K562 (cell line): ENCODE results near the gene RFESD. TPM values are rescaled to one million over a fixed set of nuclear protein-coding genes. Genes with fewer than 3 reads are reported as not detected.
"Not testable (repeated sequence)": the region's sequence is repeated elsewhere in the genome, so short reads cannot be mapped to it uniquely, and the experiment has no call there.

Experiments
- CC2D1A ChIP-seq: fragments of 450-650 bp; IDR thresholded peaks from 2 replicates; pipeline ENCODE4 v1.6.1; 2017; ENCODE audit warnings: mild to moderate bottlenecking
- DMBX1 ChIP-seq: fragments of 250-450 bp; sonication (Bioruptor Pico); IDR thresholded peaks from 2 replicates; pipeline ENCODE4 v1.8.0; 2022; ENCODE audit warnings: inconsistent platforms, mild to moderate bottlenecking, moderate library complexity, borderline replicate concordance
- FOXM1 ChIP-seq, 2 experiments: fragments of 450-650 bp in 1 of 2; sonication (generic) in 1 of 2; formaldehyde crosslinking in 1 of 2; IDR thresholded peaks; 2 replicates each; pipeline versions ENCODE4 v1.6.1 to v1.9.0; 2017 to 2022; ENCODE audit warnings: low read depth in 2 of 2, mild to moderate bottlenecking in 2 of 2, missing genetic modification reagents in 1 of 2, moderate library complexity in 1 of 2
- MTF1 ChIP-seq: fragments of 250-450 bp; sonication (Bioruptor Pico); IDR thresholded peaks from 2 replicates; pipeline ENCODE4 v1.9.0; 2021; ENCODE audit warnings: moderate library complexity, mild to moderate bottlenecking, inconsistent platforms, borderline replicate concordance
- NR2C1 ChIP-seq, 2 experiments: fragments of 450-650 bp; IDR thresholded peaks; 2 replicates each; pipeline ENCODE4 v1.6.1; 2017; ENCODE audit warnings: mild to moderate bottlenecking in 2 of 2, antibody characterized with exemption in 1 of 2, inconsistent platforms in 1 of 2, missing compliant biosample characterization in 1 of 2, missing genetic modification characterization in 1 of 2
- NR4A1 ChIP-seq, 2 experiments: fragments of 250-450 bp in 1 of 2; fragments of 450-650 bp in 1 of 2; sonication (Bioruptor Pico) in 1 of 2; IDR thresholded peaks; 2 replicates each; pipeline versions ENCODE4 v1.4.0 to v1.6.1; 2016 to 2020; ENCODE audit warnings: mild to moderate bottlenecking in 2 of 2, missing compliant biosample characterization in 1 of 2, missing genetic modification characterization in 1 of 2, moderate library complexity in 1 of 2
- SMARCE1 ChIP-seq: fragments of 450-650 bp; IDR thresholded peaks from 2 replicates; pipeline ENCODE4 v1.7.1; 2016; ENCODE audit warnings: mild to moderate bottlenecking
- TRIM24 ChIP-seq, 2 experiments: fragments of 450-650 bp; IDR thresholded peaks; 2 replicates each; pipeline ENCODE4 v1.6.1; 2016
- ZNF408 ChIP-seq: fragments of 250-450 bp; sonication (Bioruptor Pico); IDR thresholded peaks from 2 replicates; pipeline ENCODE4 v1.4.0; 2020; ENCODE audit warnings: low read depth, mild to moderate bottlenecking, moderate library complexity
- ZNF589 ChIP-seq: fragments of 200-800 bp; sonication (Bioruptor generic); IDR thresholded peaks from 2 replicates; pipeline ENCODE4 v1.6.1; 2016; ENCODE audit warnings: low read depth, missing genetic modification characterization, missing compliant biosample characterization
- ZNF592 ChIP-seq: fragments of 450-650 bp; IDR thresholded peaks from 2 replicates; pipeline ENCODE4 v1.6.1; 2017; ENCODE audit warnings: antibody characterized with exemption, mild to moderate bottlenecking
- polyA plus RNA-seq, 8 experiments: library from polyadenylated mRNA; depleted of rRNA in 4 of 8; stranded (reverse) in 5 of 8; unstranded in 3 of 8; fragments of >200 nt; fragmentation: Nextera tagmentation in 2 of 8; fragmentation: Illumina TruSeq in 1 of 8; extraction: Ambion mirVana in 2 of 8; extraction: Trizol in 1 of 8; gene quantifications; 2 replicates each; pipeline versions ENCODE4 v1.2.1 to v1.2.3, GENCODE V29; 2011 to 2014; ENCODE audit warnings: inconsistent platforms in 1 of 8, missing spikeins in 1 of 8
- total RNA-seq, 7 experiments: library from RNA; depleted of rRNA in 6 of 7; stranded (reverse); fragments of >200 nt in 6 of 7; fragmentation: Illumina TruSeq in 2 of 7; extraction: Trizol in 2 of 7; gene quantifications; 2 replicates each; pipeline versions ENCODE4 v1.2.1 to v1.2.3, GENCODE V29; 2011 to 2021; ENCODE audit warnings: low replicate concordance in 1 of 7
- TF ChIP-seq, protein P1 (sequence below), 3 experiments: fragments of 200-800 bp in 1 of 3; fragments of 250-450 bp in 1 of 3; fragments of 450-650 bp in 1 of 3; sonication (Bioruptor Pico) in 1 of 3; sonication (Bioruptor generic) in 1 of 3; formaldehyde crosslinking in 1 of 3; IDR thresholded peaks; 2 replicates each; pipeline versions ENCODE4 v1.6.1 to v1.8.0; 2016 to 2022; ENCODE audit warnings: mild to moderate bottlenecking in 2 of 3, missing genetic modification characterization in 2 of 3, missing compliant biosample characterization in 1 of 3, moderate library complexity in 1 of 3
- TF ChIP-seq, protein P2 (sequence below): fragments of 250-450 bp; sonication (Bioruptor Pico); IDR thresholded peaks from 2 replicates; pipeline ENCODE4 v1.8.0; 2022; ENCODE audit warnings: inconsistent platforms

Gene RFESD
- total and polyA plus RNA-seq, 9 of the 15 experiments (the other 6 are each of a cell fraction or from before 2014, with no cell fraction given): 62.3 to 600 (median 140) TPM

- TF ChIP-seq, protein P1, sequence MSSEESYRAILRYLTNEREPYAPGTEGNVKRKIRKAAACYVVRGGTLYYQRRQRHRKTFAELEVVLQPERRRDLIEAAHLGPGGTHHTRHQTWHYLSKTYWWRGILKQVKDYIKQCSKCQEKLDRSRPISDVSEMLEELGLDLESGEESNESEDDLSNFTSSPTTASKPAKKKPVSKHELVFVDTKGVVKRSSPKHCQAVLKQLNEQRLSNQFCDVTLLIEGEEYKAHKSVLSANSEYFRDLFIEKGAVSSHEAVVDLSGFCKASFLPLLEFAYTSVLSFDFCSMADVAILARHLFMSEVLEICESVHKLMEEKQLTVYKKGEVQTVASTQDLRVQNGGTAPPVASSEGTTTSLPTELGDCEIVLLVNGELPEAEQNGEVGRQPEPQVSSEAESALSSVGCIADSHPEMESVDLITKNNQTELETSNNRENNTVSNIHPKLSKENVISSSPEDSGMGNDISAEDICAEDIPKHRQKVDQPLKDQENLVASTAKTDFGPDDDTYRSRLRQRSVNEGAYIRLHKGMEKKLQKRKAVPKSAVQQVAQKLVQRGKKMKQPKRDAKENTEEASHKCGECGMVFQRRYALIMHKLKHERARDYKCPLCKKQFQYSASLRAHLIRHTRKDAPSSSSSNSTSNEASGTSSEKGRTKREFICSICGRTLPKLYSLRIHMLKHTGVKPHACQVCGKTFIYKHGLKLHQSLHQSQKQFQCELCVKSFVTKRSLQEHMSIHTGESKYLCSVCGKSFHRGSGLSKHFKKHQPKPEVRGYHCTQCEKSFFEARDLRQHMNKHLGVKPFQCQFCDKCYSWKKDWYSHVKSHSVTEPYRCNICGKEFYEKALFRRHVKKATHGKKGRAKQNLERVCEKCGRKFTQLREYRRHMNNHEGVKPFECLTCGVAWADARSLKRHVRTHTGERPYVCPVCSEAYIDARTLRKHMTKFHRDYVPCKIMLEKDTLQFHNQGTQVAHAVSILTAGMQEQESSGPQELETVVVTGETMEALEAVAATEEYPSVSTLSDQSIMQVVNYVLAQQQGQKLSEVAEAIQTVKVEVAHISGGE (CRISPR knock-in tag; IDR thresholded peaks at IDR 0.05): peak in 2 of 3 experiments; percentile 14 to 47; a peak in 1 of 6 replicates
- 0 out of 2 replicates have a peak, but pooled peaks have one; percentile 50 for TF ChIP-seq DMBX1 (CRISPR knock-in tag)
- peak in 1 of 2 experiments; percentile 61; a peak in 2 of 4 replicates for TF ChIP-seq TRIM24 (IDR thresholded peaks at IDR 0.05)
- 0 out of 2 replicates have a peak, but pooled peaks have one; percentile 58 for TF ChIP-seq ZNF408 (CRISPR knock-in tag)
- not testable (repeated sequence) for TF ChIP-seq NR2C1 (IDR thresholded peaks at IDR 0.05); NR4A1 (CRISPR knock-in tag; IDR thresholded peaks at IDR 0.05); FOXM1 (CRISPR knock-in tag; IDR thresholded peaks at IDR 0.05; ENCODE audit: low read depth)
- peak; percentile 74; the same call in 1 of the 2 replicates for TF ChIP-seq NR2C1 (tag; IDR thresholded peaks at IDR 0.05)
- peak; percentile 88 for TF ChIP-seq CC2D1A
- 0 out of 2 replicates have a peak, but pooled peaks have one; percentile 47 for TF ChIP-seq ZNF589 (CRISPR knock-in tag)
- peak; percentile 54; the same call in 1 of the 2 replicates for TF ChIP-seq NR4A1 (tag; IDR thresholded peaks at IDR 0.05)
- 0 out of 2 replicates have a peak, but pooled peaks have one; percentile 78 for TF ChIP-seq MTF1 (CRISPR knock-in tag)
- TF ChIP-seq, protein P2, sequence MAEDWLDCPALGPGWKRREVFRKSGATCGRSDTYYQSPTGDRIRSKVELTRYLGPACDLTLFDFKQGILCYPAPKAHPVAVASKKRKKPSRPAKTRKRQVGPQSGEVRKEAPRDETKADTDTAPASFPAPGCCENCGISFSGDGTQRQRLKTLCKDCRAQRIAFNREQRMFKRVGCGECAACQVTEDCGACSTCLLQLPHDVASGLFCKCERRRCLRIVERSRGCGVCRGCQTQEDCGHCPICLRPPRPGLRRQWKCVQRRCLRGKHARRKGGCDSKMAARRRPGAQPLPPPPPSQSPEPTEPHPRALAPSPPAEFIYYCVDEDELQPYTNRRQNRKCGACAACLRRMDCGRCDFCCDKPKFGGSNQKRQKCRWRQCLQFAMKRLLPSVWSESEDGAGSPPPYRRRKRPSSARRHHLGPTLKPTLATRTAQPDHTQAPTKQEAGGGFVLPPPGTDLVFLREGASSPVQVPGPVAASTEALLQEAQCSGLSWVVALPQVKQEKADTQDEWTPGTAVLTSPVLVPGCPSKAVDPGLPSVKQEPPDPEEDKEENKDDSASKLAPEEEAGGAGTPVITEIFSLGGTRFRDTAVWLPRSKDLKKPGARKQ (CRISPR knock-in tag): peak; percentile 91; the same call in 1 of the 2 replicates
- 0 out of 2 replicates have a peak, but pooled peaks have one; percentile 17 for TF ChIP-seq SMARCE1
- TF ChIP-seq ZNF592: peak; percentile 87
- TF ChIP-seq FOXM1 (IDR thresholded peaks at IDR 0.05; ENCODE audit: low read depth): peak; percentile 71
Observed at GRCh38 chr5:95646226-95646568, 380 bp upstream of the RFESD start (continued).
